A549 treated with Hydrocortisone at 1 μM for 4 hours (cell line): ENCODE measurements around the gene KRTAP4-3. TPM values are rescaled to one million over a fixed set of nuclear protein-coding genes. Genes with fewer than 3 reads are reported as not detected.

ENCODE experiments used
- total RNA-seq: library from RNA; stranded (reverse); fragments of 200-300 nt; extraction: Qiagen RNA extraction; gene quantifications from 5 replicates; pipeline ENCODE4 v1.2.3, GENCODE V29; 2022

KRTAP4-3 gene
- total RNA-seq, result not detected in 5 replicates

GRCh38 chr17:41168121-41168520 is at the start of gene KRTAP4-3:
KRTAP4-3 (minus strand) TSS chr17:41168221; CDS start chr17:41168172, 49 bp downstream.

DNA sequence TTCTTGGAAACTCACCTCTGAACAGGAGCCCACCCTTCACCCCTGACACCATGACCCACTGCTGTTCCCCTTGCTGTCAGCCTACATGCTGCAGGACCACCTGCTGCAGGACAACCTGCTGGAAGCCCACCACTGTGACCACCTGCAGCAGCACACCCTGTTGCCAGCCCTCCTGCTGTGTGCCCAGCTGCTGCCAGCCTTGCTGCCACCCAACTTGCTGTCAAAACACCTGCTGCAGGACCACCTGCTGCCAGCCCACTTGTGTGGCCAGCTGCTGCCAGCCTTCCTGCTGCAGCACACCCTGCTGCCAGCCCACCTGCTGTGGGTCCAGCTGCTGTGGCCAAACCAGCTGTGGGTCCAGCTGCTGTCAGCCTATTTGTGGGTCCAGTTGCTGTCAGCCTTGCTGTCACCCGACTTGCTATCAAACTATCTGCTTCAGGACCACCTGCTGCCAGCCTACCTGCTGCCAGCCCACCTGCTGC is 21.9 kb upstream of the KRTAP4-3 start, which contains the start of gene KRTAP9-1:
TSS of gene KRTAP9-1 (plus strand) at position 51 of the 482 bp plus-strand sequence. CDS start at position 51, 0 bp downstream.

GRCh38 chr17:41184480-41184961 is 16.5 kb upstream of the KRTAP4-3 start, which contains the start of gene KRTAP4-1:
KRTAP4-1 (minus strand) TSS chr17:41184911; CDS start chr17:41184854, 57 bp downstream.

GRCh38 chr17:41177727-41178271 is 9.8 kb upstream of the KRTAP4-3 start, which contains the start of gene KRTAP4-2:
KRTAP4-2 (minus strand) TSS chr17:41178221; CDS start chr17:41178164, 57 bp downstream.

GRCh38 chr17:41160648-41161047 is 7.4 kb downstream of the KRTAP4-3 start, which contains the start of gene KRTAP4-4:
KRTAP4-4 (minus strand) TSS chr17:41160748; CDS start chr17:41160691, 57 bp downstream.

GRCh38 chr17:41149652-41149985 is 18.4 kb downstream of the KRTAP4-3 start, which contains the start of gene KRTAP4-5:
KRTAP4-5 (minus strand) TSS chr17:41149825; CDS start chr17:41149767, 58 bp downstream.

DNA sequence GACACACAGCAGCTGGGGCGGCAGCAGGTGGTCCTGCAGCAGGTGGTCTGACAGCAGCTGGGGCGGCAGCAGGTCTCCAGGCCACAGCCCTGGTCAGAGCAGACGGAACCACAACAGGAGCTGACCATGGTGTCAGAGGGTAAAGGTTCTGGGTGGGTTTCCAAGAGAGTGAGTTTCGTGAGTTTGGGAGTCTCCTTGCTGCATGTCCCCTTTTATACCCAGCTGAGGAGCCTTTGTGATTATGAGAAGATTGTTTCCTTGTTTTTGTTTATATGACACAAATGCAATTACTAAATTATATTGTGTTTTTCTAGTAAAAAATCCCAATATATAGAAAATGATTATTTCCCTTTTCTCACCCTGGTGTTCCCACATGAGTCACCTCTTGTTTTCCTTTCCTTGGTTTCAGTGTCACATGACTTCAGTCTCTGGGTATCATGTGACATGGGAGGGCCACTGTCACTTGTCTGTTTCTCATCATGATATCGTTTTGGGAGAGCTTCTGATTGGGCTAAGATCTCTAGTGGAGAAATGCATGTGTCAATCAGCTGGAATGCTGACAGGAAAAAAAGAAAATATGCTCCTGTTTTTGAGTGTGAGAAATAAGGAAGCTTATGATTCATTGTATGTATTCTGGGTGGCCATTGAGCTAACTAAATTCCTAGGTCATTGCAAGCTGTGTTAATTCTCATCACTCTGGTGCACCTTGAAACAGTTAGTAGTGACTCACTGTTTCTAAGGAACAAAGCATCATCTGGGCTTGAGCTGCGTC is 27.5 kb downstream of the KRTAP4-3 start, which contains the start of gene KRTAP4-6:
TSS of gene KRTAP4-6 (minus strand) at position 185 of the 772 bp plus-strand sequence. CDS start at position 128, 57 bp downstream.

GRCh38 chr17:41123991-41124371 is 44.0 kb downstream of the KRTAP4-3 start, which contains the start of gene KRTAP4-12:
KRTAP4-12 (minus strand) TSS chr17:41124182; CDS start chr17:41124122, 60 bp downstream.

DNA sequence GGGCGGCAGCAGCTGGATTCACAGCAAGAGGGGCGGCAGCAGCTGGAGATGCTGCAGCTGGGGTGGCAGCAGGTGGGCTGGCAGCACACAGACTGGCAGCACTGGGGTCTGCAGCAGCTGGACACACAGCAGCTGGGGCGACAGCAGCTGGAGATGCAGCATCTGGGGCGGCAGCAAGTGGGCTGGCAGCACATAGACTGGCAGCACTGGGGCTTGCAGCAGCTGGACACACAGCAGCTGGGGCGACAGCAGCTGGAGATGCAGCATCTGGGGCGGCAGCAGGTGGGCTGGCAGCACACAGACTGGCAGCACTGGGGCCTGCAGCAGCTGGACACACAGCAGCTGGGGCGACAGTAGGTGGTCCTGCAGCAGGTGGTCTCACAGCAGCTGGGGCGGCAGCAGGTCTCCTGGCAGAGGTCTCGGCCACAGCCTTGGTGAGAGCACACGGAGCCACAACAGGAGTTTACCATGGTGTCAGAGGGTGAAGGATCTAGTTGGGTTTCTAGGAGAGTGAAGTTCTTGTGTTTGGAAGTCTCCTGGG is 50.1 kb downstream of the KRTAP4-3 start, which contains the start of gene KRTAP4-11:
TSS of gene KRTAP4-11 (minus strand) at position 528 of the 541 bp plus-strand sequence. CDS start at position 470, 58 bp downstream.

Other genes starting within 250 kb of the KRTAP4-3 start
- gene KRT23, start 230.6 kb downstream of the KRTAP4-3 start, total RNA-seq, result 0.08 to 0.29 TPM (median 0.11 TPM) in 4 of 5 replicates, not detected in the other
- gene KRT39, start 201.3 kb downstream of the KRTAP4-3 start, total RNA-seq, result not detected in 5 replicates
- gene KRT40, start 183.9 kb downstream of the KRTAP4-3 start, total RNA-seq, result not detected in 5 replicates
- not detected in 5 replicates for gene KRTAP3-3, start 174.1 kb downstream of the KRTAP4-3 start, total RNA-seq
- gene KRTAP3-2, start 168.3 kb downstream of the KRTAP4-3 start, total RNA-seq, result 0.26 to 0.44 TPM (median 0.29 TPM) in 5 replicates
- gene KRTAP3-1, start 159.1 kb downstream of the KRTAP4-3 start, total RNA-seq, result 0.24 TPM in 1 of 5 replicates, not detected in the others
- gene KRTAP1-5, start 141.0 kb downstream of the KRTAP4-3 start, total RNA-seq, result not detected in 5 replicates
- gene KRTAP1-4, start 138.0 kb downstream of the KRTAP4-3 start, total RNA-seq, result not detected in 5 replicates
- not detected in 5 replicates for gene KRTAP1-3, start 133.3 kb downstream of the KRTAP4-3 start, total RNA-seq
- not detected in 5 replicates for gene KRTAP1-1, start 126.8 kb downstream of the KRTAP4-3 start, total RNA-seq
- not detected in 5 replicates for gene KRTAP2-1, start 120.9 kb downstream of the KRTAP4-3 start, total RNA-seq
- not detected in 5 replicates for gene KRTAP2-2, start 113.0 kb downstream of the KRTAP4-3 start, total RNA-seq
- 0.20 to 0.22 TPM in 2 of 5 replicates, not detected in the others for gene KRTAP2-3, start 108.1 kb downstream of the KRTAP4-3 start, total RNA-seq
- not detected in 5 replicates for gene KRTAP2-4, start 102.3 kb downstream of the KRTAP4-3 start, total RNA-seq
- gene KRTAP4-7, start 84.1 kb downstream of the KRTAP4-3 start, total RNA-seq, result not detected in 5 replicates
- not detected in 5 replicates for gene KRTAP4-8, start 70.1 kb downstream of the KRTAP4-3 start, total RNA-seq
- gene KRTAP4-16, start 66.0 kb downstream of the KRTAP4-3 start, total RNA-seq, result not detected in 5 replicates
- gene KRTAP4-9, start 62.8 kb downstream of the KRTAP4-3 start, total RNA-seq, result not detected in 5 replicates
- gene KRTAP4-11, start 49.8 kb downstream of the KRTAP4-3 start, total RNA-seq, result not detected in 5 replicates
- not detected in 5 replicates for gene KRTAP4-12, start 44.0 kb downstream of the KRTAP4-3 start, total RNA-seq
- not detected in 5 replicates for gene KRTAP4-6, start 27.7 kb downstream of the KRTAP4-3 start, total RNA-seq
- not detected in 5 replicates for gene KRTAP4-5, start 18.4 kb downstream of the KRTAP4-3 start, total RNA-seq
- not detected in 5 replicates for gene KRTAP4-4, start 7.5 kb downstream of the KRTAP4-3 start, total RNA-seq
- not detected in 5 replicates for gene KRTAP4-2, start 10.0 kb upstream of the KRTAP4-3 start, total RNA-seq
- gene KRTAP4-1, start 16.7 kb upstream of the KRTAP4-3 start, total RNA-seq, result 0.10 to 0.29 TPM (median 0.16 TPM) in 3 of 5 replicates, not detected in the others
- gene KRTAP9-1, start 21.7 kb upstream of the KRTAP4-3 start, total RNA-seq, result not detected in 5 replicates
- not detected in 5 replicates for gene KRTAP9-2, start 58.4 kb upstream of the KRTAP4-3 start, total RNA-seq
- gene KRTAP9-3, start 64.2 kb upstream of the KRTAP4-3 start, total RNA-seq, result not detected in 5 replicates
- not detected in 5 replicates for gene KRTAP9-8, start 69.8 kb upstream of the KRTAP4-3 start, total RNA-seq
- gene KRTAP9-4, start 81.5 kb upstream of the KRTAP4-3 start, total RNA-seq, result not detected in 5 replicates
- not detected in 5 replicates for gene KRTAP9-9, start 87.2 kb upstream of the KRTAP4-3 start, total RNA-seq
- gene KRTAP9-6, start 97.2 kb upstream of the KRTAP4-3 start, total RNA-seq, result not detected in 5 replicates
- gene KRTAP9-7, start 107.5 kb upstream of the KRTAP4-3 start, total RNA-seq, result not detected in 5 replicates
- gene KRTAP29-1, start 134.6 kb upstream of the KRTAP4-3 start, total RNA-seq, result not detected in 5 replicates
- gene KRTAP16-1, start 141.1 kb upstream of the KRTAP4-3 start, total RNA-seq, result not detected in 5 replicates
- not detected in 5 replicates for gene KRTAP17-1, start 147.5 kb upstream of the KRTAP4-3 start, total RNA-seq
- gene KRT33A, start 182.6 kb upstream of the KRTAP4-3 start, total RNA-seq, result not detected in 5 replicates
- not detected in 5 replicates for gene KRT33B, start 201.6 kb upstream of the KRTAP4-3 start, total RNA-seq
- gene KRT34, start 214.1 kb upstream of the KRTAP4-3 start, total RNA-seq, result 0.22 to 0.52 TPM (median 0.46 TPM) in 5 replicates
- not detected in 5 replicates for gene KRT31, start 229.4 kb upstream of the KRTAP4-3 start, total RNA-seq